Lower lobe of right lung (tissue), 2 donors: ENCODE results near the gene CELF2. TPM values are rescaled to one million over a fixed set of nuclear protein-coding genes. Genes with fewer than 3 reads are reported as not detected.

ENCODE experiments used
- ATAC-seq, 2 donors: fragments of 200-7000 bp; cut with Tn5 transposase; one replicate each; pipeline ENCODE4 v1.9.1; 2020 to 2022; ENCODE audit warnings: mild to moderate bottlenecking in 2 of 2, moderate library complexity in 2 of 2
- DNase-seq: peaks from one replicate; pipeline ENCODE4 v3.0.0-alpha.2; 2020
- H3K27ac ChIP-seq: fragments of 200-600 bp; one replicate; pipeline ENCODE4 v1.8.0; 2022
- H3K27me3 ChIP-seq: fragments of 200-600 bp; one replicate; pipeline ENCODE4 v1.8.0; 2022; ENCODE audit warnings: low read depth
- H3K36me3 ChIP-seq: fragments of 200-600 bp; one replicate; pipeline ENCODE4 v1.8.0; 2022; ENCODE audit warnings: mild to moderate bottlenecking
- H3K4me1 ChIP-seq: fragments of 200-600 bp; one replicate; pipeline ENCODE4 v1.8.0; 2022
- H3K4me3 ChIP-seq: fragments of 200-600 bp; one replicate; pipeline ENCODE4 v1.8.0; 2022; ENCODE audit warnings: mild to moderate bottlenecking
- H3K9me3 ChIP-seq: fragments of 200-600 bp; one replicate; pipeline ENCODE4 v1.8.0; 2022
- CTCF ChIP-seq: fragments of 200-600 bp; IDR thresholded peaks from one replicate; pipeline ENCODE4 v1.8.0; 2022; ENCODE audit warnings: antibody characterized with exemption, mild to moderate bottlenecking
- intact Hi-C: fragments of 100-400 bp; cut with DNase I; formaldehyde crosslinking; loops from one replicate; pipeline ENCODE4 v1.11.0; 2022
- total RNA-seq: library from RNA; stranded (reverse); fragmentation: NEBNext Ultra II Directional; extraction: Animal tissue kit (Norgen Biotek cat#: 25700); gene quantifications from one replicate; pipeline ENCODE4 v1.2.1, GENCODE V29; 2021
- donor health status: DM: no; HTN: yes; CAD: no; lungs with severe emphysema.

CELF2 gene
- total RNA-seq, 1 donor from 2014 or later, result 106 TPM

- DNase-seq, result no peak
- Histone ChIP-seq H3K27ac (no peak overlapping the region), H3K4me1 (peaks cover 22% of the 10 kb centered on the region), H3K36me3 (no peaks in the 10 kb centered on the region), H3K27me3 (no peaks in the 10 kb centered on the region), H3K9me3 (no peaks in the 10 kb centered on the region), H3K4me3 (no peak overlapping the region)
- peak; percentile 12 to 53 for ATAC-seq
- TF ChIP-seq CTCF, result no peak
- intact Hi-C loops, result no loop called here
Observed at GRCh38 chr10:11141571-11142091, 124.0 kb downstream of the CELF2 start.

- H3K27ac ChIP-seq, result no peak overlapping the region
- DNase-seq (no peak), ATAC-seq (no peak)
- no peak overlapping the region for H3K4me3 ChIP-seq
- intact Hi-C loops, result no loop called here
- no peaks in the 10 kb centered on the region for H3K27me3 ChIP-seq
- H3K4me1 ChIP-seq, result peaks cover 33% of the 10 kb centered on the region
- no peaks in the 10 kb centered on the region for H3K36me3 ChIP-seq
- TF ChIP-seq CTCF, result no peak
- H3K9me3 ChIP-seq, result no peaks in the 10 kb centered on the region
Observed at GRCh38 chr10:11142777-11143176, 125.1 kb downstream of the CELF2 start.

- Histone ChIP-seq H3K4me3 (no peak overlapping the region), H3K36me3 (no peaks in the 10 kb centered on the region), H3K4me1 (peaks cover 38% of the 10 kb centered on the region), H3K27ac (no peak overlapping the region), H3K9me3 (no peaks in the 10 kb centered on the region), H3K27me3 (no peaks in the 10 kb centered on the region)
- intact Hi-C loops, result no loop called here
- no peak for TF ChIP-seq CTCF
- DNase-seq (no peak), ATAC-seq (no peak)
Observed at GRCh38 chr10:11143242-11143641, 125.6 kb downstream of the CELF2 start.

GRCh38 chr10:11144626-11145494 is 127.2 kb downstream of the CELF2 start:
- H3K4me3 ChIP-seq, result no peak overlapping the region
- H3K27me3 ChIP-seq, result no peaks in the 10 kb centered on the region
- no peak for DNase-seq
- no peak for TF ChIP-seq CTCF
- intact Hi-C loops, result no loop called here
- no peaks in the 10 kb centered on the region for H3K36me3 ChIP-seq
- peak overlapping the region; percentile 51 for H3K27ac ChIP-seq
- H3K4me1 ChIP-seq, result peaks cover 54% of the 10 kb centered on the region
- ATAC-seq, result no peak
- H3K9me3 ChIP-seq, result no peaks in the 10 kb centered on the region

- ATAC-seq (peak; percentile 57 to 77), DNase-seq (peak; percentile 55)
- Histone ChIP-seq H3K36me3 (no peaks in the 10 kb centered on the region), H3K9me3 (no peaks in the 10 kb centered on the region), H3K27me3 (no peaks in the 10 kb centered on the region), H3K27ac (peak overlapping the region; percentile 51), H3K4me1 (peaks cover 60% of the 10 kb centered on the region), H3K4me3 (no peak overlapping the region)
- TF ChIP-seq CTCF, result no peak
- intact Hi-C loops, result no loop called here
Observed at GRCh38 chr10:11145495-11145855, 127.8 kb downstream of the CELF2 start.
